Measurements from ENCODE around the gene CMIP.

- TF ChIP-seq GATA3 (IDR thresholded peaks at IDR 0.05; ENCODE audit: low read depth, low read length): no peak
- no peak for TF ChIP-seq GATA2 (IDR thresholded peaks at IDR 0.05; ENCODE audit: low read depth, low read length)
These were observed 70.1 kb downstream of the CMIP start for GRCh38 chr16:81514568-81515258.

Measured in SH-SY5Y (cell line).